Measurements from ENCODE around the gene TCF12.

TCF12 gene

GRCh38 chr15:57280464-57280863 is 362.0 kb downstream of the TCF12 start:
- DNase-seq: no peak

GRCh38 chr15:57281321-57281720 is 362.9 kb downstream of the TCF12 start:
- DNase-seq: no peak

GRCh38 chr15:57282686-57283085 is 364.2 kb downstream of the TCF12 start:
- no peak for DNase-seq

- no peak for DNase-seq
Observed at GRCh38 chr15:57283774-57284503, 365.5 kb downstream of the TCF12 start.

- no peak for DNase-seq
Observed at GRCh38 chr15:57284535-57284934, 366.1 kb downstream of the TCF12 start.

- DNase-seq: no peak
Observed at GRCh38 chr15:57285386-57285785, 366.9 kb downstream of the TCF12 start.

GRCh38 chr15:57286446-57287122 is 368.1 kb downstream of the TCF12 start:
- DNase-seq: no peak

GRCh38 chr15:57287123-57287521 is 368.7 kb downstream of the TCF12 start:
- DNase-seq: no peak

- no peak for DNase-seq
Observed at GRCh38 chr15:57288926-57289580, 370.6 kb downstream of the TCF12 start.

GRCh38 chr15:57290187-57290586 is 371.7 kb downstream of the TCF12 start:
- DNase-seq: no peak

- DNase-seq: no peak
Observed at GRCh38 chr15:57290826-57291225, 372.4 kb downstream of the TCF12 start.

- DNase-seq: peak; percentile 43
Observed at GRCh38 chr15:57296473-57297162, 378.2 kb downstream of the TCF12 start.

GRCh38 chr15:57297163-57297593 is 378.7 kb downstream of the TCF12 start:
- DNase-seq: no peak

- DNase-seq: no peak
Observed at GRCh38 chr15:57297630-57298029, 379.2 kb downstream of the TCF12 start.

GRCh38 chr15:57298204-57298603 is 379.8 kb downstream of the TCF12 start:
- DNase-seq: no peak

GRCh38 chr15:57298843-57299550 is 380.6 kb downstream of the TCF12 start:
- no peak for DNase-seq

GRCh38 chr15:57301307-57301706 is 382.9 kb downstream of the TCF12 start:
- no peak for DNase-seq

- no peak for DNase-seq
Observed at GRCh38 chr15:57302640-57303257, 384.3 kb downstream of the TCF12 start.

GRCh38 chr15:57305009-57305408 is 386.6 kb downstream of the TCF12 start:
- DNase-seq: no peak

- peak; percentile 49 for DNase-seq
Observed at GRCh38 chr15:57306161-57306943, 387.9 kb downstream of the TCF12 start.

- no peak for DNase-seq
Observed at GRCh38 chr15:57306944-57307411, 388.5 kb downstream of the TCF12 start.
